HEK293 (cell line): ENCODE measurements around the gene RPRD1B.

ENCODE experiments used
- CTCF ChIA-PET: fragments of 350-600 bp; formaldehyde crosslinking; extraction: SDS; loops from one replicate; lab custom pipeline; 2021; ENCODE audit warnings: antibody characterized with exemption; lab: Yijun Ruan, JAX
- POLR2A ChIA-PET: fragments of 300-600 bp; formaldehyde crosslinking; extraction: SDS; loops from one replicate; lab custom pipeline; 2020; ENCODE audit warnings: antibody characterized with exemption, inconsistent platforms; lab: Yijun Ruan, JAX
- H3K27ac ChIP-seq: fragments of 200-500 bp; sonication (Bioruptor generic); 2 replicates; pipeline ENCODE4 v1.5.1; 2014; ENCODE audit warnings: low read depth, low read length, control low read depth, inconsistent platforms; ENCODE audit errors: extremely low read depth
- H3K36me3 ChIP-seq, 2 experiments: fragments of 200-500 bp in 1 of 2; sonication (Bioruptor generic) in 1 of 2; 1 replicate in 1 of 2; 2 replicates in 1 of 2; pipeline ENCODE4 v1.5.1; 2014 to 2017; ENCODE audit warnings: inconsistent platforms in 2 of 2, low read length in 2 of 2; ENCODE audit not compliant: control insufficient read depth in 2 of 2, insufficient read depth in 1 of 2
- H3K4me1 ChIP-seq: fragments of 200-500 bp; sonication (Bioruptor generic); 2 replicates; pipeline ENCODE4 v1.5.1; 2014; ENCODE audit warnings: mild to moderate bottlenecking, low read length, inconsistent platforms; ENCODE audit not compliant: control insufficient read depth, insufficient read depth
- H3K4me3 ChIP-seq: 2 replicates; pipeline ENCODE4 v1.5.1; 2011; ENCODE audit warnings: low read depth, mild to moderate bottlenecking, control low read depth, low read length, moderate library complexity
- H3K9me3 ChIP-seq: fragments of 200-500 bp; sonication (Bioruptor generic); 2 replicates; pipeline ENCODE4 v1.5.1; 2014; ENCODE audit warnings: low read depth, low read length, inconsistent platforms; ENCODE audit not compliant: control insufficient read depth, insufficient read depth
- IKZF3 ChIP-seq: fragments of 450-650 bp; IDR thresholded peaks from 2 replicates; pipeline ENCODE4 v1.5.0; 2018; ENCODE audit warnings: missing biosample characterization, mild to moderate bottlenecking, missing genetic modification characterization, moderate library complexity
- KLF17 ChIP-seq: fragments of 450-650 bp; formaldehyde crosslinking; IDR thresholded peaks from 2 replicates; pipeline ENCODE4 v1.5.1; 2016; ENCODE audit warnings: missing biosample characterization, missing genetic modification characterization
- KLF8 ChIP-seq: fragments of 450-650 bp; formaldehyde crosslinking; IDR thresholded peaks from 2 replicates; pipeline ENCODE4 v1.5.1; 2016; ENCODE audit warnings: missing biosample characterization, missing genetic modification characterization
- PRDM1 ChIP-seq: fragments of 450-650 bp; formaldehyde crosslinking; IDR thresholded peaks from 2 replicates; pipeline ENCODE4; 2016; ENCODE audit warnings: missing biosample characterization, missing genetic modification characterization
- RBAK ChIP-seq: fragments of 450-650 bp; formaldehyde crosslinking; IDR thresholded peaks from 2 replicates; pipeline ENCODE4 v1.5.1; 2016; ENCODE audit warnings: missing biosample characterization, missing genetic modification characterization
- SCRT2 ChIP-seq: fragments of 450-650 bp; formaldehyde crosslinking; IDR thresholded peaks from 2 replicates; pipeline ENCODE4 v1.5.1; 2016; ENCODE audit warnings: missing biosample characterization, missing genetic modification characterization
- SP7 ChIP-seq: fragments of 450-650 bp; formaldehyde crosslinking; IDR thresholded peaks from 2 replicates; pipeline ENCODE4 v1.5.1; 2016; ENCODE audit warnings: missing biosample characterization, missing genetic modification characterization
- TSHZ1 ChIP-seq: fragments of 450-650 bp; formaldehyde crosslinking; IDR thresholded peaks from 2 replicates; pipeline ENCODE4 v1.5.1; 2016; ENCODE audit warnings: missing biosample characterization, missing genetic modification characterization, borderline replicate concordance
- ZBTB48 ChIP-seq: fragments of 450-650 bp; formaldehyde crosslinking; IDR thresholded peaks from 2 replicates; pipeline ENCODE4 v1.5.1; 2016; ENCODE audit warnings: missing biosample characterization, missing genetic modification characterization
- ZEB2 ChIP-seq: fragments of 450-650 bp; formaldehyde crosslinking; IDR thresholded peaks from 2 replicates; pipeline ENCODE4 v1.5.1; 2016; ENCODE audit warnings: missing biosample characterization, missing genetic modification characterization
- ZNF324 ChIP-seq: fragments of 450-650 bp; formaldehyde crosslinking; IDR thresholded peaks from 2 replicates; pipeline ENCODE4 v1.5.1; 2016; ENCODE audit warnings: missing biosample characterization, missing genetic modification characterization
- ZNF433 ChIP-seq: fragments of 450-650 bp; formaldehyde crosslinking; IDR thresholded peaks from 2 replicates; pipeline ENCODE4 v1.5.1; 2016; ENCODE audit warnings: missing biosample characterization, missing genetic modification characterization, low read depth
- ZNF610 ChIP-seq: fragments of 450-650 bp; formaldehyde crosslinking; IDR thresholded peaks from 2 replicates; pipeline ENCODE4 v1.5.1; 2016; ENCODE audit warnings: missing biosample characterization, missing genetic modification characterization, borderline replicate concordance
- ZNF629 ChIP-seq: fragments of 450-650 bp; formaldehyde crosslinking; IDR thresholded peaks from 2 replicates; pipeline ENCODE4 v1.5.1; 2017; ENCODE audit warnings: missing biosample characterization, missing genetic modification characterization
- ZNF843 ChIP-seq: fragments of 450-650 bp; formaldehyde crosslinking; IDR thresholded peaks from 2 replicates; pipeline ENCODE4 v1.5.1; 2016; ENCODE audit warnings: missing biosample characterization, missing genetic modification characterization
- ZSCAN30 ChIP-seq: fragments of 450-650 bp; IDR thresholded peaks from 2 replicates; pipeline ENCODE4 v1.5.1; 2018; ENCODE audit warnings: missing biosample characterization, mild to moderate bottlenecking, missing genetic modification characterization, moderate library complexity
- ZXDB ChIP-seq: fragments of 450-650 bp; formaldehyde crosslinking; IDR thresholded peaks from 2 replicates; pipeline ENCODE4 v1.5.1; 2016; ENCODE audit warnings: missing biosample characterization, missing genetic modification characterization

Gene RPRD1B

GRCh38 chr20:38109591-38110524 is 76.3 kb downstream of the RPRD1B start (continued):
- TF ChIP-seq SCRT2 (tag by site-specific recombination): peak; percentile 42
- TF ChIP-seq ZEB2: peak; percentile 67
- no peak for TF ChIP-seq TSHZ1 (tag by site-specific recombination)
- TF ChIP-seq ZNF610: 0 out of 2 replicates have a peak, but pooled peaks have one; percentile 40
- no peak for TF ChIP-seq PRDM1 (tag by site-specific recombination)
- TF ChIP-seq ZNF843 (tag by site-specific recombination): peak; percentile 67; the same call in 1 of the 2 replicates
- peak; percentile 64; the same call in 1 of the 2 replicates for TF ChIP-seq ZXDB
- peak; percentile 70 for TF ChIP-seq ZNF629 (tag by site-specific recombination)
- TF ChIP-seq ZSCAN30 (tag by site-specific recombination): 0 out of 2 replicates have a peak, but pooled peaks have one; percentile 3
- TF ChIP-seq SP7 (tag by site-specific recombination): peak; percentile 64
- peak; percentile 49; the same call in 1 of the 2 replicates for TF ChIP-seq IKZF3 (tag by site-specific recombination)
- TF ChIP-seq KLF17 (tag by site-specific recombination): 0 out of 2 replicates have a peak, but pooled peaks have one; percentile 34
- TF ChIP-seq, all 188 proteins: peak for 25

- Histone ChIP-seq H3K4me1 (peaks cover 9% of the 10 kb centered on the region), H3K9me3 (no peaks in the 10 kb centered on the region), H3K4me3 (no peak overlapping the region), H3K27ac (peak overlapping the region; percentile 39; the same call in 1 of the 2 replicates), H3K36me3 (no peaks in the 10 kb centered on the region)
- ChIA-PET POLR2A (interaction anchor here (0.6 kb wide), 1 partner anchor 105 kb away, joined by 3 read pairs; no protein-coding TSS in a partner anchor), CTCF (interaction anchor here (0.8 to 6.3 kb wide), 6 partner anchors 11 to 110 kb away, joined by 3 to 44 read pairs (median 3); no protein-coding TSS in a partner anchor)
- TF ChIP-seq KLF8 (tag by site-specific recombination) (no peak), IKZF3 (tag by site-specific recombination) (no peak), ZNF433 (tag by site-specific recombination) (no peak), ZBTB48 (tag by site-specific recombination) (no peak), RBAK (tag by site-specific recombination) (no peak), ZNF324 (no peak)
Measured at GRCh38 chr20:38110525-38111178, 77.1 kb downstream of the RPRD1B start.
